ENCODE results near the gene OR2M3.
"Not testable (repeated sequence)": the region's sequence is repeated elsewhere in the genome, so short reads cannot be mapped to it uniquely, and the experiment has no call there.

OR2M3 gene

GRCh38 chr1:248196965-248197364 lies at the start of gene OR2M3:
OR2M3 (plus strand) TSS chr1:248197265; CDS start chr1:248203068, 5,803 bp downstream.
- no peak for DNase-seq (ENCODE audit: low read depth)

GRCh38 chr1:248152056-248152827 lies 44.8 kb upstream of the OR2M3 start:
- no peak for DNase-seq (ENCODE audit: low read depth)

GRCh38 chr1:248155927-248156326 lies 41.1 kb upstream of the OR2M3 start:
- no peak for DNase-seq (ENCODE audit: low read depth)

GRCh38 chr1:248158758-248159157 lies 38.3 kb upstream of the OR2M3 start:
- DNase-seq (ENCODE audit: low read depth), result no peak

- DNase-seq (ENCODE audit: low read depth), result no peak
Observed at GRCh38 chr1:248164031-248164430, 33.0 kb upstream of the OR2M3 start.

GRCh38 chr1:248165186-248165585 lies 31.9 kb upstream of the OR2M3 start:
- no peak for DNase-seq (ENCODE audit: low read depth)

GRCh38 chr1:248174521-248174920 lies 22.5 kb upstream of the OR2M3 start, which contains the start of gene OR2M2:
OR2M2 (plus strand) TSS chr1:248174821; CDS start chr1:248179986, 5,165 bp downstream.
- no peak for DNase-seq (ENCODE audit: low read depth)

GRCh38 chr1:248183996-248184395 lies 13.1 kb upstream of the OR2M3 start:
- DNase-seq (ENCODE audit: low read depth), result no peak

GRCh38 chr1:248187363-248187762 lies 9.7 kb upstream of the OR2M3 start:
- no peak for DNase-seq (ENCODE audit: low read depth)

GRCh38 chr1:248189026-248189425 lies 8.0 kb upstream of the OR2M3 start:
- no peak for DNase-seq (ENCODE audit: low read depth)

- no peak for DNase-seq (ENCODE audit: low read depth)
Observed at GRCh38 chr1:248194117-248194516, 2.9 kb upstream of the OR2M3 start.

- no peak for DNase-seq (ENCODE audit: low read depth)
Observed at GRCh38 chr1:248215880-248216279, 18.8 kb downstream of the OR2M3 start.

- DNase-seq (ENCODE audit: low read depth), result no peak
Observed at GRCh38 chr1:248225537-248225936, 28.5 kb downstream of the OR2M3 start.

GRCh38 chr1:248229360-248229908 lies 32.4 kb downstream of the OR2M3 start:
- DNase-seq (ENCODE audit: low read depth), result no peak

- DNase-seq (ENCODE audit: low read depth), result no peak
Observed at GRCh38 chr1:248231117-248231516, 34.1 kb downstream of the OR2M3 start, which contains the start of gene OR2M4. OR2M4 (plus strand) TSS chr1:248231417; CDS start chr1:248238929, 7,512 bp downstream.

GRCh38 chr1:248239478-248239877 lies 42.4 kb downstream of the OR2M3 start:
- DNase-seq (ENCODE audit: low read depth), result no peak

GRCh38 chr1:248243204-248243603 lies 46.1 kb downstream of the OR2M3 start:
- DNase-seq (ENCODE audit: low read depth), result no peak

- DNase-seq (ENCODE audit: low read depth), result not testable (repeated sequence)
Observed at GRCh38 chr1:248259309-248259708, 62.2 kb downstream of the OR2M3 start.

Measured in activated T-cell treated with anti-CD3 and anti-CD28 coated beads for 48 hours (primary cell).